HepG2 (cell line): Measurements from ENCODE around the gene ECSIT. TPM values are rescaled to one million over a fixed set of nuclear protein-coding genes. Genes with fewer than 3 reads are reported as not detected.

Source experiments
- ATF5 ChIP-seq: sonication (generic); formaldehyde crosslinking; IDR thresholded peaks from 2 replicates; pipeline ENCODE4 v1.4.0; 2020; ENCODE audit warnings: mild to moderate bottlenecking, low read depth, missing genetic modification reagents
- ATF7 ChIP-seq, 2 experiments: fragments of 450-650 bp in 1 of 2; sonication (generic) in 1 of 2; formaldehyde crosslinking in 1 of 2; IDR thresholded peaks; 2 replicates each; pipeline versions ENCODE4 v1.4.0 to v1.6.1; 2016 to 2020; ENCODE audit warnings: antibody characterized with exemption in 1 of 2, mild to moderate bottlenecking in 1 of 2, missing genetic modification reagents in 1 of 2
- DR1 ChIP-seq: sonication (generic); formaldehyde crosslinking; IDR thresholded peaks from 2 replicates; pipeline ENCODE4 v1.8.0; 2021; ENCODE audit warnings: mild to moderate bottlenecking, missing genetic modification reagents, inconsistent platforms
- ELF3 ChIP-seq: IDR thresholded peaks from 2 replicates; pipeline ENCODE4 v1.6.1; 2016; ENCODE audit warnings: missing genetic modification reagents, missing compliant biosample characterization
- HOXA7 ChIP-seq: sonication (generic); formaldehyde crosslinking; IDR thresholded peaks from 2 replicates; pipeline ENCODE4 v1.8.1; 2022; ENCODE audit warnings: mild to moderate bottlenecking, missing genetic modification reagents, moderate library complexity
- MBNL3 ChIP-seq: fragments of 250-450 bp; sonication (Bioruptor Pico); conservative IDR thresholded peaks from 2 replicates; pipeline ENCODE4 v1.8.0; 2022; ENCODE audit warnings: mild to moderate bottlenecking, inconsistent platforms
- NFYB ChIP-seq: sonication (generic); formaldehyde crosslinking; IDR thresholded peaks from 2 replicates; pipeline ENCODE4 v1.4.0; 2020; ENCODE audit warnings: missing genetic modification reagents
- POGK ChIP-seq: sonication (generic); formaldehyde crosslinking; conservative IDR thresholded peaks from 2 replicates; pipeline ENCODE4 v1.8.0; 2022; ENCODE audit warnings: mild to moderate bottlenecking, moderate library complexity, missing genetic modification reagents
- POGZ ChIP-seq: sonication (generic); formaldehyde crosslinking; IDR thresholded peaks from 2 replicates; pipeline ENCODE4 v1.4.0; 2020; ENCODE audit warnings: mild to moderate bottlenecking, missing genetic modification reagents
- REST ChIP-seq, 2 experiments: IDR thresholded peaks; 2 replicates each; pipeline ENCODE4 v1.6.1; 2011 to 2012; ENCODE audit warnings: low read length in 2 of 2, borderline replicate concordance in 1 of 2, low read depth in 1 of 2, mild to moderate bottlenecking in 1 of 2, moderate library complexity in 1 of 2
- SRSF4 ChIP-seq: fragments of 200-400 bp; formaldehyde crosslinking; IDR thresholded peaks from one replicate; pipeline ENCODE4 v1.6.1; 2018; ENCODE audit warnings: mild to moderate bottlenecking, low read depth, low read length, moderate library complexity; ENCODE audit not compliant: poor library complexity, severe bottlenecking
- TCF7 ChIP-seq: sonication (generic); IDR thresholded peaks from 2 replicates; pipeline ENCODE4 v1.6.1; 2016; ENCODE audit warnings: antibody characterized with exemption, low read depth
- THAP9 ChIP-seq: sonication (generic); formaldehyde crosslinking; IDR thresholded peaks from 2 replicates; pipeline ENCODE4; 2020; ENCODE audit warnings: missing genetic modification reagents, mild to moderate bottlenecking, borderline replicate concordance
- ZNF251 ChIP-seq: sonication (generic); formaldehyde crosslinking; IDR thresholded peaks from 2 replicates; pipeline ENCODE4 v1.9.0; 2021; ENCODE audit warnings: mild to moderate bottlenecking, missing genetic modification reagents
- ZNF329 ChIP-seq: sonication (generic); formaldehyde crosslinking; IDR thresholded peaks from 2 replicates; pipeline ENCODE4 v1.9.0; 2021; ENCODE audit warnings: low read depth, mild to moderate bottlenecking, missing genetic modification reagents
- ZNF382 ChIP-seq: sonication (generic); formaldehyde crosslinking; IDR thresholded peaks from 2 replicates; pipeline ENCODE4 v1.5.0; 2020; ENCODE audit warnings: missing genetic modification reagents, mild to moderate bottlenecking, borderline replicate concordance
- ZNF468 ChIP-seq: sonication (generic); formaldehyde crosslinking; IDR thresholded peaks from 2 replicates; pipeline ENCODE4 v1.8.0; 2022; ENCODE audit warnings: mild to moderate bottlenecking, moderate library complexity, missing genetic modification reagents
- ZNF674 ChIP-seq: sonication (generic); formaldehyde crosslinking; IDR thresholded peaks from 2 replicates; pipeline ENCODE4 v1.5.0; 2020; ENCODE audit warnings: low read depth, mild to moderate bottlenecking, missing genetic modification reagents
- ZNF777 ChIP-seq: sonication (generic); formaldehyde crosslinking; IDR thresholded peaks from 2 replicates; pipeline ENCODE4 v1.4.0; 2020; ENCODE audit warnings: missing genetic modification reagents
- ZNF878 ChIP-seq: sonication (generic); formaldehyde crosslinking; IDR thresholded peaks from 2 replicates; pipeline ENCODE4 v1.8.1; 2023; ENCODE audit warnings: mild to moderate bottlenecking, missing genetic modification reagents, moderate library complexity
- polyA plus RNA-seq, 8 experiments: library from polyadenylated mRNA; depleted of rRNA in 3 of 8; stranded (reverse) in 7 of 8; unstranded in 1 of 8; fragments of >200 nt; fragmentation: Illumina TruSeq in 4 of 8; extraction: Trizol in 4 of 8; gene quantifications; 2 replicates each; pipeline versions ENCODE4 v1.2.1 to v1.2.3, GENCODE V29; 2011 to 2016; ENCODE audit warnings: low read depth in 4 of 8, missing spikeins in 1 of 8, mixed read lengths in 1 of 8; ENCODE audit not compliant: insufficient read depth in 1 of 8
- total RNA-seq, 5 experiments: library from RNA; depleted of rRNA; stranded (reverse); fragments of >200 nt; fragmentation: Illumina TruSeq; extraction: Trizol; gene quantifications; 2 replicates each; pipeline ENCODE4 v1.2.3, GENCODE V29; 2016; ENCODE audit warnings: low read depth in 1 of 5

Gene ECSIT
- total and polyA plus RNA-seq, 2 of the 13 experiments (the other 11 are each of a cell fraction or from before 2014, with no cell fraction given): 36.4 to 62.3 TPM

GRCh38 chr19:11481534-11482383 lies 47.2 kb downstream of the ECSIT start (continued):
- TF ChIP-seq POGZ (no peak), ZNF777 (peak; percentile 69), POGK (CRISPR knock-in tag) (peak; percentile 33; the same call in 1 of the 2 replicates), ZNF878 (CRISPR knock-in tag) (no peak), MBNL3 (CRISPR knock-in tag) (no peak), SRSF4 (no peak), ZNF382 (no peak), TCF7 (no peak), ATF5 (CRISPR knock-in tag) (no peak), DR1 (CRISPR knock-in tag) (no peak), THAP9 (CRISPR knock-in tag) (no peak), HOXA7 (CRISPR knock-in tag) (no peak), NFYB (CRISPR knock-in tag) (peak; percentile 62), ATF7 (IDR thresholded peaks at IDR 0.05) (no peak), ATF7 (CRISPR knock-in tag; IDR thresholded peaks at IDR 0.05) (0 out of 2 replicates have a peak, but pooled peaks have one; percentile 16), ZNF251 (CRISPR knock-in tag) (no peak), REST (IDR thresholded peaks at IDR 0.05; ENCODE audit: borderline replicate concordance in 1 of 2, low read depth in 1 of 2, low read length in 2 of 2) (peak; percentile 85 to 90), ZNF329 (CRISPR knock-in tag) (0 out of 2 replicates have a peak, but pooled peaks have one; percentile 17), ZNF674 (CRISPR knock-in tag) (no peak), ZNF468 (CRISPR knock-in tag) (no peak), ELF3 (CRISPR knock-in tag) (no peak)
